ENCODE measurements around the gene OASL.
A peak's percentile ranks its signal among the peaks of the same experiment; 100 is the strongest.

DNA sequence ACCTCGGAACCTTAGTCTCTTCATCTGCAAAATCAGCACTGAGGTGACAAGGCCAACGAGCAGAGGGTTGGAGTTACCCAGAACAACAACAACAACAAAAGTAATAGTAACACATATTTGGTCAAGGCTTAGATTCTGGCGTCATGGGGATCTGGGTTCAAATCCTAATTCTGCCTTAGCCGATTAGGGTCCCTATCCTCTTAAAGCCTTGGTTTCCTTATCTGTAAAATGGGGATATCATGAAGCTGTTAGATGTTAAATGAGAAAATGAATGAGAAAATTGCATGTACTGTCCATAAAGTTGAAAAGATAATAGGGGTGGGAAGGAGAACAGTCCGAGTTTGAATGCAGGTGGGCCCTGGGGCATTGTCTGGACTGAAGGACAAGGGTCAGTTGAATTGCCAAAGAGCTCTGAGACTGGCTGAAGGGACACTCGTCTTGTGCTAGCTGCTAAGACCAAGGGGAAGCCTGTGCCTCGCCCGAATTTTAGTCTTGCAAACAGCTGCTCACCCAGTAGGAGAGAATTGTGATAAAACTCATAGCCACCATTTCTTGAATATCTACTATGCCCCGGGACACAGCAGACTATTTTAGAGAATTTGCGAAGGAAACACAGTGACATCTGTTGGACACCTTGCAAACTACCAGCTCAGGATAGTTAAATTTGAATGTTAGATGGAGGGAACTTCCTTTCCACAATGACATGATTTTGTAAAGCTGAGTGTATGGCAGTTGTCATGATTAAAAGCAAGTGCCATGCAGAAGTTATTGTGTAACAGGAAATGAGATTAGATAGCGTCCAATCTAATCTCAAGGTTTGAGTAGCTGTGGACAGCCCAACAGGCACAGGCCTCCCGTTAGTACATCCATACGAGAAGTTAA, 67.5 kb downstream of the OASL start:
- TF ChIP-seq, protein P1, sequence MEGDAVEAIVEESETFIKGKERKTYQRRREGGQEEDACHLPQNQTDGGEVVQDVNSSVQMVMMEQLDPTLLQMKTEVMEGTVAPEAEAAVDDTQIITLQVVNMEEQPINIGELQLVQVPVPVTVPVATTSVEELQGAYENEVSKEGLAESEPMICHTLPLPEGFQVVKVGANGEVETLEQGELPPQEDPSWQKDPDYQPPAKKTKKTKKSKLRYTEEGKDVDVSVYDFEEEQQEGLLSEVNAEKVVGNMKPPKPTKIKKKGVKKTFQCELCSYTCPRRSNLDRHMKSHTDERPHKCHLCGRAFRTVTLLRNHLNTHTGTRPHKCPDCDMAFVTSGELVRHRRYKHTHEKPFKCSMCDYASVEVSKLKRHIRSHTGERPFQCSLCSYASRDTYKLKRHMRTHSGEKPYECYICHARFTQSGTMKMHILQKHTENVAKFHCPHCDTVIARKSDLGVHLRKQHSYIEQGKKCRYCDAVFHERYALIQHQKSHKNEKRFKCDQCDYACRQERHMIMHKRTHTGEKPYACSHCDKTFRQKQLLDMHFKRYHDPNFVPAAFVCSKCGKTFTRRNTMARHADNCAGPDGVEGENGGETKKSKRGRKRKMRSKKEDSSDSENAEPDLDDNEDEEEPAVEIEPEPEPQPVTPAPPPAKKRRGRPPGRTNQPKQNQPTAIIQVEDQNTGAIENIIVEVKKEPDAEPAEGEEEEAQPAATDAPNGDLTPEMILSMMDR (IDR thresholded peaks at IDR 0.05; ENCODE audit: low read depth, low read length) = peak; percentile 82
- TF ChIP-seq POLR2A (IDR thresholded peaks at IDR 0.05; ENCODE audit: extremely low read depth, insufficient read length) = no peak
- TF ChIP-seq MYC (IDR thresholded peaks at IDR 0.05; ENCODE audit: low read depth, low read length) = peak; percentile 95
